ENCODE data around the gene PTPRF. TPM values are rescaled to one million over a fixed set of nuclear protein-coding genes. Genes with fewer than 3 reads are reported as not detected.

The PTPRF gene
- total RNA-seq, 5 donors from 2014 or later (not counting 1 experiment from before 2014, with no cell fraction given) = 0.07 to 2.6 (median 1.9) TPM

DNA sequence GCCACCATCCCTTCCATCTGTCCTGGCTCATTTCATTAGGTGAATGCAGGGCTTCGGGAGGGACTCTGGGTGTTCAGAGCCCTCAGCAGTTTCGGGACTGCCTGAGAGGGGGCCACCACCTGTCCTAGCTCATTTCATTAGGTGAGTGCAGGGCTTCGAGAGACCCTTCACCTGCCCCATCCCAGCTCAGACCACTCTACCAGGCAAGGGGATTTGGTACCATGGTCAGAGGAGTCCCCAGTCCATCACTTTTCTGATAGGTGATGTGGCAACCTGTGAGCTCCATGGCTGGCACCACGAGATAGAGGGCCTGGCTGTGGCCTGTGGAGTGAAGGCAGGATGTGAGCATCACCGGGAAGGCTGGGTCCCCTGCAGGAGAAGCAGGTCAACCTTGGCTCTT is 86.3 kb downstream of the PTPRF start:
- no peaks in the 10 kb centered on the region for H3K4me1 Mint-ChIP-seq
- DNase-seq (no peak), ATAC-seq (replicated peaks in 1 of 4) (no peak)
- H3K27ac Mint-ChIP-seq = no peak overlapping the region
- ChIA-PET POLR2A (no interaction called here), CTCF (no interaction called here)
- H3K4me3 ChIP-seq (ENCODE audit: control insufficient read depth in 1 of 2, extremely low read depth in 1 of 2, low read length in 1 of 2) = no peak overlapping the region
- no peaks in the 10 kb centered on the region for H3K4me1 ChIP-seq (ENCODE audit: control insufficient read depth in 1 of 2, extremely low read depth in 1 of 2, insufficient read depth in 2 of 2, low read length in 2 of 2)
- H3K27ac ChIP-seq (ENCODE audit: low read length) = no peak overlapping the region
- no peaks in the 10 kb centered on the region for H3K36me3 ChIP-seq (ENCODE audit: control insufficient read depth in 2 of 2, extremely low read depth in 1 of 2, insufficient read depth in 1 of 2, low read length in 1 of 2)
- no peaks in the 10 kb centered on the region for H3K9me3 Mint-ChIP-seq
- H3K36me3 Mint-ChIP-seq = no peaks in the 10 kb centered on the region
- H3K27me3 ChIP-seq (replicated peaks in 1 of 2; ENCODE audit: control insufficient read depth in 2 of 2, extremely low read depth in 1 of 2, insufficient read depth in 2 of 2, low read length in 1 of 2) = peaks cover 0 to 20% of the 10 kb centered on the region in 2 experiments
- no peaks in the 10 kb centered on the region for H3K9me3 ChIP-seq
- 69% methylated on average over 4 of the region's 5 CpGs for WGBS (ENCODE audit: insufficient coverage)
- no peak overlapping the region for H3K4me3 Mint-ChIP-seq
- H3K27me3 Mint-ChIP-seq = peaks cover 0 to 2% of the 10 kb centered on the region in 2 donors

- no peak overlapping the region for H3K27ac ChIP-seq (ENCODE audit: low read length)
- ATAC-seq (replicated peaks in 1 of 4) (no peak), DNase-seq (no peak)
- Mint-ChIP-seq H3K9me3 (no peaks in the 10 kb centered on the region), H3K27ac (no peak overlapping the region), H3K27me3 (no peaks in the 10 kb centered on the region), H3K4me1 (no peaks in the 10 kb centered on the region), H3K4me3 (no peak overlapping the region), H3K36me3 (no peaks in the 10 kb centered on the region)
- peaks cover 0 to 21% of the 10 kb centered on the region in 2 experiments for H3K27me3 ChIP-seq (replicated peaks in 1 of 2; ENCODE audit: control insufficient read depth in 2 of 2, extremely low read depth in 1 of 2, insufficient read depth in 2 of 2, low read length in 1 of 2)
- POLR2A ChIA-PET = no interaction called here
- H3K9me3 ChIP-seq = no peaks in the 10 kb centered on the region
- no peaks in the 10 kb centered on the region for H3K4me1 ChIP-seq (ENCODE audit: control insufficient read depth in 1 of 2, extremely low read depth in 1 of 2, insufficient read depth in 2 of 2, low read length in 2 of 2)
- no peak overlapping the region for H3K4me3 ChIP-seq (ENCODE audit: control insufficient read depth in 1 of 2, extremely low read depth in 1 of 2, low read length in 1 of 2)
- 96% methylated on average over 13 of the region's 14 CpGs for WGBS (ENCODE audit: insufficient coverage)
- CTCF ChIA-PET = no interaction called here
- H3K36me3 ChIP-seq (ENCODE audit: control insufficient read depth in 2 of 2, extremely low read depth in 1 of 2, insufficient read depth in 1 of 2, low read length in 1 of 2) = no peaks in the 10 kb centered on the region
These were observed 87.0 kb downstream of the PTPRF start for GRCh38 chr1:43617668-43618067.

- Histone ChIP-seq H3K27ac (ENCODE audit: low read length) (no peak overlapping the region), H3K4me3 (ENCODE audit: control insufficient read depth in 1 of 2, extremely low read depth in 1 of 2, low read length in 1 of 2) (no peak overlapping the region), H3K36me3 (ENCODE audit: control insufficient read depth in 2 of 2, extremely low read depth in 1 of 2, insufficient read depth in 1 of 2, low read length in 1 of 2) (no peaks in the 10 kb centered on the region), H3K4me1 (ENCODE audit: control insufficient read depth in 1 of 2, extremely low read depth in 1 of 2, insufficient read depth in 2 of 2, low read length in 2 of 2) (no peaks in the 10 kb centered on the region), H3K9me3 (no peaks in the 10 kb centered on the region), H3K27me3 (replicated peaks in 1 of 2; ENCODE audit: control insufficient read depth in 2 of 2, extremely low read depth in 1 of 2, insufficient read depth in 2 of 2, low read length in 1 of 2) (peaks cover 0 to 15% of the 10 kb centered on the region in 2 experiments)
- no peaks in the 10 kb centered on the region for H3K9me3 Mint-ChIP-seq
- POLR2A ChIA-PET = no interaction called here
- CTCF ChIA-PET = no interaction called here
- no peak for DNase-seq
- no peaks in the 10 kb centered on the region for H3K27me3 Mint-ChIP-seq
- H3K36me3 Mint-ChIP-seq = no peaks in the 10 kb centered on the region
- no peak overlapping the region for H3K27ac Mint-ChIP-seq
- no peak for ATAC-seq (replicated peaks in 1 of 4)
- 92% methylated on average over 11 of the region's 22 CpGs for WGBS (ENCODE audit: insufficient coverage)
- H3K4me3 Mint-ChIP-seq = no peak overlapping the region
- H3K4me1 Mint-ChIP-seq = no peaks in the 10 kb centered on the region
These were observed 88.0 kb downstream of the PTPRF start for GRCh38 chr1:43618521-43619313.

DNA sequence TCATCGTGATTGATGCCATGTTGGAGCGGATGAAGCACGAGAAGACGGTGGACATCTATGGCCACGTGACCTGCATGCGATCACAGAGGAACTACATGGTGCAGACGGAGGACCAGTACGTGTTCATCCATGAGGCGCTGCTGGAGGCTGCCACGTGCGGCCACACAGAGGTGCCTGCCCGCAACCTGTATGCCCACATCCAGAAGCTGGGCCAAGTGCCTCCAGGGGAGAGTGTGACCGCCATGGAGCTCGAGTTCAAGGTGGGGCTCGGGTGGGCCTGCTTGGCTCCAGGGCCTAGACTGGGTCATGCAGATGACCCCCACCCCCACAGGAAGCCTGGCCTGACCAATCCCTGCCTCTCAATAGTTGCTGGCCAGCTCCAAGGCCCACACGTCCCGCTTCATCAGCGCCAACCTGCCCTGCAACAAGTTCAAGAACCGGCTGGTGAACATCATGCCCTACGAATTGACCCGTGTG is 88.7 kb downstream of the PTPRF start:
- Histone ChIP-seq H3K27ac (ENCODE audit: low read length) (no peak overlapping the region), H3K36me3 (ENCODE audit: control insufficient read depth in 2 of 2, extremely low read depth in 1 of 2, insufficient read depth in 1 of 2, low read length in 1 of 2) (no peaks in the 10 kb centered on the region), H3K9me3 (no peaks in the 10 kb centered on the region), H3K27me3 (replicated peaks in 1 of 2; ENCODE audit: control insufficient read depth in 2 of 2, extremely low read depth in 1 of 2, insufficient read depth in 2 of 2, low read length in 1 of 2) (peaks cover 0 to 15% of the 10 kb centered on the region in 2 experiments), H3K4me1 (ENCODE audit: control insufficient read depth in 1 of 2, extremely low read depth in 1 of 2, insufficient read depth in 2 of 2, low read length in 2 of 2) (no peaks in the 10 kb centered on the region), H3K4me3 (ENCODE audit: control insufficient read depth in 1 of 2, extremely low read depth in 1 of 2, low read length in 1 of 2) (no peak overlapping the region)
- ATAC-seq (replicated peaks in 1 of 4) (no peak), DNase-seq (no peak)
- Mint-ChIP-seq H3K27ac (no peak overlapping the region), H3K9me3 (no peaks in the 10 kb centered on the region), H3K36me3 (no peaks in the 10 kb centered on the region), H3K4me3 (no peak overlapping the region), H3K4me1 (no peaks in the 10 kb centered on the region), H3K27me3 (no peaks in the 10 kb centered on the region)
- WGBS (ENCODE audit: insufficient coverage) = 94% methylated on average over 19 of the region's 21 CpGs
- POLR2A ChIA-PET = no interaction called here
- CTCF ChIA-PET = no interaction called here

DNA sequence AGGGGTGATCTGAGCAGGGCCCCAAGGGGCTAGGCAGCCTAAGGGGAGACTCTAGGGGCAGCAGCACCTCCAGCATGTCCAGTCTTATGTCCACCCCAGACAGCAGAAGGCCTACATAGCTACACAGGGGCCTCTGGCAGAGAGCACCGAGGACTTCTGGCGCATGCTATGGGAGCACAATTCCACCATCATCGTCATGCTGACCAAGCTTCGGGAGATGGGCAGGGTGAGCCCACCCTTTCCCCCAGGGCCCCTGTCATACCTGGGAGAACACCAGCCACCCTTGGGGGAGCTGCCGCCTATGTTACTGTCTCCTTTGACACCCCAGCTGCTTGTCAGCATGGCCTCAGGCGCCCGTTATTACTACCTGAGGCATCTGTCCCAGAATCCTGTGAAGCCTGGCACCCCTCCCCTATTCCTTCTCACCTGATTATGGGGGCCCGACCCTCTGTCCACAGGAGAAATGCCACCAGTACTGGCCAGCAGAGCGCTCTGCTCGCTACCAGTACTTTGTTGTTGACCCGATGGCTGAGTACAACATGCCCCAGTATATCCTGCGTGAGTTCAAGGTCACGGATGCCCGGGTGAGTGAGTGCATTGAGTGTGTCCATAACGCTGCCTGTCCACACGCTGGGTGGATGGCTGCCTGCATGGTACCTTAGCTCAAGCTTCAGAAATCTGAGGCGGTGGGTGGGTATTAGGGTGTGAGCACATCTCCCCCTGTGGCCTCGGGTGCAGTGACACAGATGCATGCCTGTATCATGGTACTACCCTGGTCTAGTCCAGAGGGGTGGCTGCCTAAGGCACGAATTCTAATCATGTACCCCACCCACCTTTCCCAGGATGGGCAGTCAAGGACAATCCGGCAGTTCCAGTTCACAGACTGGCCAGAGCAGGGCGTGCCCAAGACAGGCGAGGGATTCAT is 89.6 kb downstream of the PTPRF start:
- Histone ChIP-seq H3K4me1 (ENCODE audit: control insufficient read depth in 1 of 2, extremely low read depth in 1 of 2, insufficient read depth in 2 of 2, low read length in 2 of 2) (no peaks in the 10 kb centered on the region), H3K36me3 (ENCODE audit: control insufficient read depth in 2 of 2, extremely low read depth in 1 of 2, insufficient read depth in 1 of 2, low read length in 1 of 2) (no peaks in the 10 kb centered on the region), H3K27me3 (replicated peaks in 1 of 2; ENCODE audit: control insufficient read depth in 2 of 2, extremely low read depth in 1 of 2, insufficient read depth in 2 of 2, low read length in 1 of 2) (peaks cover 0 to 15% of the 10 kb centered on the region in 2 experiments), H3K9me3 (no peaks in the 10 kb centered on the region), H3K27ac (ENCODE audit: low read length) (no peak overlapping the region), H3K4me3 (ENCODE audit: control insufficient read depth in 1 of 2, extremely low read depth in 1 of 2, low read length in 1 of 2) (no peak overlapping the region)
- no peak for ATAC-seq (replicated peaks in 1 of 4)
- POLR2A ChIA-PET = no interaction called here
- no peaks in the 10 kb centered on the region for H3K9me3 Mint-ChIP-seq
- 86% methylated on average over 18 of the region's 22 CpGs for WGBS (ENCODE audit: insufficient coverage)
- CTCF ChIA-PET = no interaction called here
- H3K27me3 Mint-ChIP-seq = no peaks in the 10 kb centered on the region
- H3K36me3 Mint-ChIP-seq = no peaks in the 10 kb centered on the region
- DNase-seq = no peak
- no peak overlapping the region for H3K4me3 Mint-ChIP-seq
- H3K4me1 Mint-ChIP-seq = no peaks in the 10 kb centered on the region
- no peak overlapping the region for H3K27ac Mint-ChIP-seq

DNA sequence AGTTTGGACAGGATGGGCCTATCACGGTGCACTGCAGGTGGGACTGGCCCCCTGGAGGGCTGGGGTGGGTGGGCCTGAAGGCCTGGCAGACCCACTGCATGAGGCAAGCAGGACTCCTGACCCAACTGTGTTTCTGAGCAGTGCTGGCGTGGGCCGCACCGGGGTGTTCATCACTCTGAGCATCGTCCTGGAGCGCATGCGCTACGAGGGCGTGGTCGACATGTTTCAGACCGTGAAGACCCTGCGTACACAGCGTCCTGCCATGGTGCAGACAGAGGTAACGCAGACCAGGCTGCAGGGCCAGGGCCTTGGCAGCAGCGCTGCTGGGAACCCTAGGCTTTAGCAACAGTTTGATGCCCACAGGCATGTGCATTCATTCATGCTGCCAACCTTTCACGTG is 90.3 kb downstream of the PTPRF start:
- no peak for ATAC-seq (replicated peaks in 1 of 4)
- DNase-seq = no peak

More for the DNA sequence above, 90.3 kb downstream of the PTPRF start:
- H3K27me3 ChIP-seq (replicated peaks in 1 of 2; ENCODE audit: control insufficient read depth in 2 of 2, extremely low read depth in 1 of 2, insufficient read depth in 2 of 2, low read length in 1 of 2) = peaks cover 0 to 15% of the 10 kb centered on the region in 2 experiments
- H3K36me3 Mint-ChIP-seq = no peaks in the 10 kb centered on the region
- no peaks in the 10 kb centered on the region for H3K4me1 Mint-ChIP-seq
- H3K9me3 Mint-ChIP-seq = no peaks in the 10 kb centered on the region
- H3K4me1 ChIP-seq (ENCODE audit: control insufficient read depth in 1 of 2, extremely low read depth in 1 of 2, insufficient read depth in 2 of 2, low read length in 2 of 2) = no peaks in the 10 kb centered on the region
- no peaks in the 10 kb centered on the region for H3K36me3 ChIP-seq (ENCODE audit: control insufficient read depth in 2 of 2, extremely low read depth in 1 of 2, insufficient read depth in 1 of 2, low read length in 1 of 2)
- no peak overlapping the region for H3K27ac Mint-ChIP-seq
- no peak overlapping the region for H3K4me3 ChIP-seq (ENCODE audit: control insufficient read depth in 1 of 2, extremely low read depth in 1 of 2, low read length in 1 of 2)
- H3K4me3 Mint-ChIP-seq = no peak overlapping the region
- H3K27me3 Mint-ChIP-seq = no peaks in the 10 kb centered on the region
- 87% methylated on average over 16 of the region's 16 CpGs for WGBS (ENCODE audit: insufficient coverage)
- ChIA-PET POLR2A (no interaction called here), CTCF (no interaction called here)
- H3K9me3 ChIP-seq = no peaks in the 10 kb centered on the region
- H3K27ac ChIP-seq (ENCODE audit: low read length) = no peak overlapping the region

Data from T-cell (primary cell).